H9 (cell line): ENCODE results near the gene RSPH4A. TPM values are rescaled to one million over a fixed set of nuclear protein-coding genes. Genes with fewer than 3 reads are reported as not detected.

Experiments used
- DNase-seq: peaks from one replicate; pipeline ENCODE4 v3.0.0-alpha.2; 2017
- H2AFZ ChIP-seq: one replicate; pipeline ENCODE4 v1.6.1; 2013; ENCODE audit warnings: mild to moderate bottlenecking, low read length, control low read depth, moderate library complexity
- H2AK5ac ChIP-seq: 2 replicates; pipeline ENCODE4 v1.6.1; 2013; ENCODE audit warnings: low read length, control low read depth, mixed read lengths; ENCODE audit not compliant: insufficient read length
- H2BK120ac ChIP-seq: one replicate; pipeline ENCODE4 v1.6.1; 2013; ENCODE audit warnings: low read depth, mild to moderate bottlenecking, low read length, control low read depth, inconsistent platforms; ENCODE audit not compliant: poor library complexity, severe bottlenecking
- H2BK12ac ChIP-seq: 2 replicates; pipeline ENCODE4 v1.6.1; 2013; ENCODE audit warnings: low read length, control low read depth, mixed read lengths, low read depth; ENCODE audit not compliant: insufficient read length
- H2BK15ac ChIP-seq: 2 replicates; pipeline ENCODE4 v1.6.1; 2013; ENCODE audit warnings: low read depth, low read length, control low read depth
- H2BK20ac ChIP-seq: one replicate; pipeline ENCODE4 v1.6.1; 2013; ENCODE audit warnings: low read depth, mild to moderate bottlenecking, low read length, control low read depth, inconsistent platforms; ENCODE audit not compliant: poor library complexity, severe bottlenecking
- H2BK5ac ChIP-seq: 2 replicates; pipeline ENCODE4 v1.6.1; 2013; ENCODE audit warnings: low read length, control low read depth, mixed read lengths; ENCODE audit not compliant: insufficient read length
- H3K14ac ChIP-seq: 2 replicates; pipeline ENCODE4 v1.6.1; 2013; ENCODE audit warnings: low read length, control low read depth; ENCODE audit not compliant: insufficient read depth
- H3K18ac ChIP-seq: 2 replicates; pipeline ENCODE4 v1.6.1; 2013; ENCODE audit warnings: low read depth, mild to moderate bottlenecking, mixed read lengths, low read length, control low read depth; ENCODE audit not compliant: insufficient read length
- H3K23ac ChIP-seq: 2 replicates; pipeline ENCODE4 v1.6.1; 2013; ENCODE audit warnings: low read length, control low read depth, mixed read lengths, low read depth; ENCODE audit not compliant: insufficient read length
- H3K23me2 ChIP-seq: 2 replicates; pipeline ENCODE4 v1.6.1; 2013; ENCODE audit warnings: low read depth, mild to moderate bottlenecking, mixed read lengths, low read length, control low read depth; ENCODE audit not compliant: insufficient read length, poor library complexity, severe bottlenecking
- H3K27ac ChIP-seq: 2 replicates; pipeline ENCODE4 v1.5.1; 2013; ENCODE audit warnings: low read length, control low read depth, mixed read lengths, low read depth; ENCODE audit not compliant: insufficient read length
- H3K27me3 ChIP-seq: 2 replicates; pipeline ENCODE4 v1.6.1; 2013; ENCODE audit warnings: low read length, control low read depth, inconsistent platforms; ENCODE audit not compliant: insufficient read depth
- H3K4ac ChIP-seq: 2 replicates; pipeline ENCODE4 v1.6.1; 2013; ENCODE audit warnings: low read depth, mild to moderate bottlenecking, control low read depth, inconsistent platforms, low read length, moderate library complexity
- H3K4me1 ChIP-seq: 2 replicates; pipeline ENCODE4 v1.6.1; 2013; ENCODE audit warnings: low read length, control low read depth, inconsistent platforms; ENCODE audit not compliant: insufficient read depth
- H3K4me2 ChIP-seq: 2 replicates; pipeline ENCODE4 v1.6.1; 2013; ENCODE audit warnings: low read length, control low read depth, mixed read lengths; ENCODE audit not compliant: insufficient read length, insufficient read depth
- H3K56ac ChIP-seq: 2 replicates; pipeline ENCODE4 v1.6.1; 2013; ENCODE audit warnings: low read depth, mild to moderate bottlenecking, mixed read lengths, low read length, control low read depth; ENCODE audit not compliant: insufficient read length
- H3K79me1 ChIP-seq: 2 replicates; pipeline ENCODE4 v1.6.1; 2013; ENCODE audit warnings: low read depth, mild to moderate bottlenecking, moderate library complexity, low read length, control low read depth, inconsistent platforms; ENCODE audit not compliant: insufficient read depth, poor library complexity, severe bottlenecking
- H3K79me2 ChIP-seq: 2 replicates; pipeline ENCODE4 v1.6.1; 2013; ENCODE audit warnings: low read length, control low read depth, inconsistent platforms; ENCODE audit not compliant: insufficient read depth
- H3K9ac ChIP-seq: 2 replicates; pipeline ENCODE4 v1.6.1; 2013; ENCODE audit warnings: low read length, control low read depth, mixed read lengths; ENCODE audit not compliant: insufficient read length; ENCODE audit errors: extremely low read depth
- H3K9me3 ChIP-seq: one replicate; pipeline ENCODE4 v1.6.1; 2013; ENCODE audit warnings: low read depth, low read length, inconsistent platforms; ENCODE audit not compliant: control insufficient read depth
- H3T11ph ChIP-seq: one replicate; pipeline ENCODE4 v1.6.1; 2013; ENCODE audit warnings: mild to moderate bottlenecking, low read length, control low read depth, inconsistent platforms
- H4K20me1 ChIP-seq: one replicate; pipeline ENCODE4 v1.6.1; 2013; ENCODE audit not compliant: control insufficient read depth, insufficient read length, insufficient read depth
- H4K5ac ChIP-seq: 2 replicates; pipeline ENCODE4 v1.6.1; 2013; ENCODE audit warnings: low read depth, mild to moderate bottlenecking, mixed read lengths, low read length, control low read depth; ENCODE audit not compliant: insufficient read length
- H4K8ac ChIP-seq: replicated peaks from 2 replicates; pipeline ENCODE4 v1.6.1; 2013; ENCODE audit warnings: low read length, control low read depth, mixed read lengths, low read depth; ENCODE audit not compliant: insufficient read length
- H4K91ac ChIP-seq: 2 replicates; pipeline ENCODE4 v1.6.1; 2013; ENCODE audit warnings: low read depth, mild to moderate bottlenecking, moderate library complexity, mixed read lengths, low read length, control low read depth; ENCODE audit not compliant: insufficient read length
- H3K27ac Mint-ChIP-seq, 3 experiments: 2 replicates in 2 of 3; 3 replicates in 1 of 3; pipeline ENCODE4 v1.8.0; 2020 to 2021; ENCODE audit warnings: mixed read lengths in 3 of 3, mild to moderate bottlenecking in 1 of 3, moderate library complexity in 1 of 3
- H3K27me3 Mint-ChIP-seq: 2 replicates; pipeline ENCODE4 v1.8.0; 2021; ENCODE audit warnings: low read depth, mild to moderate bottlenecking, moderate library complexity, mixed read lengths
- H3K36me3 Mint-ChIP-seq, 3 experiments: 2 replicates in 2 of 3; 3 replicates in 1 of 3; pipeline ENCODE4 v1.8.0; 2020 to 2021; ENCODE audit warnings: low read depth in 3 of 3, mixed read lengths in 3 of 3; ENCODE audit not compliant: insufficient read depth in 1 of 3
- H3K4me1 Mint-ChIP-seq, 2 experiments: 2 replicates each; pipeline ENCODE4 v1.8.0; 2020; ENCODE audit warnings: mixed read lengths in 2 of 2
- H3K4me3 Mint-ChIP-seq, 2 experiments: 2 replicates in 1 of 2; 3 replicates in 1 of 2; pipeline ENCODE4 v1.8.0; 2020 to 2021; ENCODE audit warnings: mild to moderate bottlenecking in 2 of 2, mixed read lengths in 2 of 2, moderate library complexity in 1 of 2
- H3K9me3 Mint-ChIP-seq, 2 experiments: 2 replicates in 1 of 2; 3 replicates in 1 of 2; pipeline ENCODE4 v1.8.0; 2020; ENCODE audit warnings: mild to moderate bottlenecking in 2 of 2, mixed read lengths in 2 of 2, moderate library complexity in 1 of 2
- CTCF ChIP-seq: fragments of 200-600 bp; sonication (generic); conservative IDR thresholded peaks from 3 replicates; pipeline ENCODE4 v1.8.0; 2021; ENCODE audit warnings: antibody characterized with exemption, mild to moderate bottlenecking
- WGBS: extraction: QIAGEN DNeasy Blood & Tissue Kit; methylation state at CpG from one replicate; pipeline ENCODE4 v1.1.7; 2013; ENCODE audit warnings: missing lambda C conversion rate, low lambda C conversion rate, mixed read lengths; ENCODE audit not compliant: insufficient read length; ENCODE audit errors: extremely low coverage; 5-methylcytosine and 5-hydroxymethylcytosine counted together
- total RNA-seq: library from RNA; stranded (reverse); gene quantifications from 2 replicates; pipeline ENCODE4 v1.2.1, GENCODE V29; 2021

RSPH4A gene
- total RNA-seq, 1 experiment from 2014 or later = 0.31 TPM

- Histone ChIP-seq H4K5ac (no peak overlapping the region), H2AFZ (no peak overlapping the region), H3K79me2 (no peaks in the 10 kb centered on the region), H4K91ac (no peak overlapping the region), H2BK12ac (no peak overlapping the region), H4K8ac (no peak overlapping the region), H3K23me2 (no peaks in the 10 kb centered on the region), H3K56ac (no peak overlapping the region), H3K9ac (no peak overlapping the region), H2AK5ac (no peak overlapping the region), H3K14ac (no peak overlapping the region), H3K79me1 (no peaks in the 10 kb centered on the region), H3K27ac (no peak overlapping the region), H2BK5ac (no peak overlapping the region), H3K23ac (no peak overlapping the region), H4K20me1 (no peaks in the 10 kb centered on the region), H3T11ph (no peak overlapping the region), H2BK120ac (no peak overlapping the region), H2BK20ac (no peak overlapping the region), H3K4ac (no peak overlapping the region), H3K4me2 (no peak overlapping the region), H3K9me3 (no peaks in the 10 kb centered on the region), H3K18ac (no peak overlapping the region), H3K27me3 (no peaks in the 10 kb centered on the region), H2BK15ac (no peak overlapping the region), H3K4me1 (no peaks in the 10 kb centered on the region)
- Mint-ChIP-seq H3K36me3 (peaks cover 0 to 8% (median 6%) of the 10 kb centered on the region in 3 experiments; a peak in 4 of 7 replicates), H3K4me3 (no peak overlapping the region), H3K9me3 (peaks cover 6 to 8% of the 10 kb centered on the region in 2 experiments; a peak in 3 of 5 replicates), H3K27me3 (no peaks in the 10 kb centered on the region), H3K27ac (no peak overlapping the region), H3K4me1 (peaks cover under 1 to 5% of the 10 kb centered on the region in 2 experiments)
- TF ChIP-seq CTCF = no peak
- no peak for DNase-seq
- WGBS = no CpG with 5 or more reads among the region's 4 CpGs
Measured at GRCh38 chr6:116605935-116606334, 10.3 kb upstream of the RSPH4A start.
